Measurements from ENCODE around the gene POU2F1.

DNA sequence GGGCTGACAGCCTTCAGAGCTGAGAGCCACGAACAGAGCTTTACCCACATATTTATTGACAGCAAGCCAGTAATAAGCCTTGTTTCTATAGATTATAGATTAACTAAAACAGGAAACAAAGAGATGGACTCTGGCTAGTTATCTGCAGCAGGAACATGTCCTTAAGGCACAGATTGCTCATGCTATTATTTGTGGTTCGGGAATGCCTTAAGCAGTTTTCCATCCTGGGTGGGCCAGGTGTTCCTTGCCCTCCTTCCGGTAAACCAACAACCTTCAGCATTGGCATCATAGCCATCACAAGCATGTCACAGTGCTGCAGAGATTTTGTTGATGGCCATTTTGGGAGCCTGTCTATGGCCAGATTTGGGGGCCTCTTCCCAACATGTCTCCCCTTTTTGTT is 96.8 kb downstream of the POU2F1 start:
- TF ChIP-seq POLR2A (IDR thresholded peaks at IDR 0.05) (no peak), CTCF (IDR thresholded peaks at IDR 0.05) (no peak)

Data from thyroid gland (tissue), 4 donors.